ENCODE measurements around the gene STIM1.
"Not testable (repeated sequence)": the region's sequence is repeated elsewhere in the genome, so short reads cannot be mapped to it uniquely, and the experiment has no call there.

The STIM1 gene

DNA sequence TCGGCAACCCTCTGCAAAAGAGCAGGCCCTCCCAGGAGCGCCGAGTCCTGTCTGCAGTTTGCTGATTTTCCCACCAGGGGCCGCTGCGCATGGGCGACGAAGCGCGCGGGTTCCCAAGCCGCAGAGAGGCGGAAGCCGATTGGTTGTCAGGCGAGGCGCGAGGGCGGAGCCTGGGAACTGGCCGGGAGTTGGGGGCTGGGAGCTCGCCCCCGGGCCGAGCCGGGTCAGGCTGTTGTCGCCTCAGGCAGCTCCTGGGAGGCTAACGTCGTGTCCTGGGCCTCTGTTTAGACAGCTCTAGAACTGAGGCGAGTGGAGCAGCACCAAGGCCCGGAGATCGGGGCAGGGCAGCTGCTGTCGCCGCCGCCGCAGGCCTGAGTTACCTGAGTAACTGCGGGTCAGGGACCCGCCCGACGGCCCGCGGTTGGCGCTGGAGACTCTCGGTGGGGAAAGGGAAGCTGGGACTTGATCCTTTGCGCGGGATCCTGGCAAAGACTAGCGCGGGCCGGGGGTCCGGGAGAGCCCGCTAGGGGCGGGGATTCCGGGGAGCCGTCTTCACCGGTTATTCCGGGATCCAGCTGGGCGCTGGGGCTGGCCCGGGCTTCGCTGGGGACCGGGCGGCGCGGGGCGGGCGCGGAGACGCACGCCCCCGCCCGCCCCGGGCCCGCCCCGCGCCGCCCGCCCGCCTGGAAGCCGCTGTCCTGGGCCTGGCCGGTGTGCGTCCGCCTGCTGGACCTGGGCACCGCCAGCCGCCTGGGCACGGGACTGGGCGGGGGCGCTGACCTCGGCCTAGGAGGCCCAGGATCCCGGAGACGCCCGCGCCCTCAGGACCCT is at the start of gene STIM1:
Gene STIM1, plus strand, starts transcription at position 688 of the 831 bp plus-strand sequence. CDS start 607 bp downstream, outside the sequence.
- peak; percentile 95 to 96 for DNase-seq (ENCODE audit: low read depth in 2 of 2)

DNA sequence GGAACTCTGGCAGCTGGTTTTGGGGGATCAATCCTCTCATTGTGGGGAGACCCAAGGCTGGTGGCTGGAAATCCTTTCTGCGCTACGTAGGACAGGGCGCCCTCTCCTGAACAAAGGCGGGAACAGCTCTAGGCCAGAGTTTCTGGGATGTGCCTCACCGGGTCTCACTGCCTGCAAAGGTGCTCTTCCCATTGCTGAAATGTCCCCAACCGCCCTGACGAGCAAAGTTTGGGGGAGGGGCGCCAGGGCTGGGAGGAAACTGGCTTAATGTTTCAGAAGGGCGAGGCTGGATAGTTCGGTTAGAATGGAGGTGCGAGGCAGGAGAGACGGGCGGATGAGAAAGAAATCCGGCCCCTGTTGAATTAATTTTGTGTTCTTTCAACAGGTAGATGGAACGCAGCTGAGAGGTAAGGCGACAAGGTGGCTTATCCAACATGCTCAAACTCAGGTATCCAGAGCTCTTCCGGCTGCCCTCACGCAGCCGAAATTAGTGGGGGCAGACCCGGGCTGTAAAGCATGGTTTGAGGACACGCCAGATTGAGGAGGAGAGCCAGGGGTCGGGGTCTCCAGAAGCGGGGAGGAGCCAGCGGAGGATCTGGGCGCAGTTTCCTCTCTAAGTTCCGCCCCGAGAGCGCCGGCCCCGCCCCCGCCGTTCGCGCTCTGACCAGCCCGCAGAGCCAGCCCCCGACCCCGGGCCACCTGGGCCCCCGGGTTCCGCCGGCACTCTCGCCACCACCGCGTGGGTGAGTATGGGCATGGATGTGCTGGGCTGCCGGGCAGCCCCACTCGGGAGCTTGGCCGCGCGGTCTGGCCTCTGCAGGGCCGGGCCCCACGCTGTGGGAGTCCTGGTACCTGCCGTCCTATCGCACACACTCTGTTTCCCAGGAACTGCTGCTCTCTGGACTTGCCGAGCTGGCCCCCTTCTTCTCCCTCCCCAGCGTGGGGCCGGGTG is 47.3 kb upstream of the STIM1 start, which contains the start of gene PGAP2:
Gene PGAP2, plus strand, starts transcription at position 652 of the 952 bp plus-strand sequence. CDS start 2,700 bp downstream, outside the sequence.
- peak in 1 of 2 donors; percentile 24 for DNase-seq (ENCODE audit: low read depth in 2 of 2)

DNA sequence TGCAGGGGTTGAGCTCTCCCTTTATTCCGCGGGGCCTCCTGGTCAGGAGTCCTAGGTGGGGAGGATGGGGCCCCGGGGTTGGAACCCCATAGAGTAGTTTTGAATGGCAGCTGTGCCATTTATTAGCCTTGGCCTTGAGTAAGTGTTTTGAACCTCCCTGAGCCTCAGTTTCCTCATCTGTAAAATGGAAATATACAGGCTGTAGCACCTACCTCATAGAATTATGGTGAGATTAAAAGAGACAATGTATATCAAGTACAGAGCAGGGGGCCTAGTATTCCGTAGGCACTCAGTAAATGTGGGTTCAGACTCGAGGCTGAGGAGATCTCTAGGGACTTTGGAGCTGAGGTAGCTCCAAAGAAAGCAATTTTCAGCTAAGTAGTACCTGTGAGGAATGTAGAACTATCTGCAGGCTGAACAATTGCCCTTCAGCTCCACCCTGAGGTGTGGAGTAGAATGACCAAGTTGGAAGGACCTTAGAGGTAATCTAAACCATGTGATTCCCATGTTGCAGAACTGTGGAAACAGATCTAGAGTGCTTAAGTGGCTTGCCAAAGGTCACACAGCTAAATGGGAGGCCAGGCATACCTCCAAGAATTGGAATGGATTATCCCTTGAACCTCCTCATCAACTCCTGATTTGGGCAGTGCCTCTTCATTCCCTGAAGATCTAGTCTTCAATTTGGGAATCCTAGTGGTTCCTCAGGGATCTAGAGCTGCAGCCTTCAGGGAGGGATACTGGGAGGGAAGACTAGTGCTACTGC is 46.4 kb upstream of the STIM1 start:
- no peak for DNase-seq (ENCODE audit: low read depth in 2 of 2)

DNA sequence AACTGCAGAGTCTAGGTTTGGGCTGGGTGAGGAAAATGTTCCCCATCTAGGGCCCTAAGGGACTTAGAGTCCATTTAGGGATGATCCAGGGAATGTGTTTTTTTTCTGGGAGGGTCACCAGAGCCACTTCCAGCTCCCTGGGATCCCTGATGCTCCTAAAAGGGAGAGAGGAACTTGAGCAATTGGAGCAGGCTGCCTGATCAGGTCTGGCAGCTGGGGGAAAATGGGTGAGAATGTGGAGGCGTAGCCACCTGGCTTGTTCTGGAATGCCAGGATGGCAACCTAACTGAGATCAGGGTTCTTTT is 45.9 kb upstream of the STIM1 start:
- DNase-seq (ENCODE audit: low read depth in 2 of 2): no peak

DNA sequence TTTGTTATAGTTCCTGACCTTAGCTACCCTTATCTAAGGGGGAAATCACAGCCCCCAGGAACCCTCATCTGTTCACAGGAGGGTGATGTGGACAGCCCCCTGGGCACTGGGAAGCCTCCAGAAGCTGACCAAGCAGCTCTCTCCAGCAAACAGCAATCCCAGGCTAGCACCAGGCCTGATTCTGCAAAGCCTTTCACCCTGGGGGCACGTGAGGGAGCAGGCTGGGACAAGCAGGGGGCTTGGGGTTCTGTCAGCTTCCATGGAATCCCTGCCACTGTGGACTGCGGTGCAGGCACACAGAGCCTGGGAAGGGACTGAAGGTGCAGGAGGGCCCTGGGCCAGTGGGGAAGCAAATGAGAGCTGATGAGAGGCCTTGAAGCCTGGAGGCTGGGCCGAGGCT is 45.0 kb upstream of the STIM1 start:
- DNase-seq (ENCODE audit: low read depth in 2 of 2): no peak

DNA sequence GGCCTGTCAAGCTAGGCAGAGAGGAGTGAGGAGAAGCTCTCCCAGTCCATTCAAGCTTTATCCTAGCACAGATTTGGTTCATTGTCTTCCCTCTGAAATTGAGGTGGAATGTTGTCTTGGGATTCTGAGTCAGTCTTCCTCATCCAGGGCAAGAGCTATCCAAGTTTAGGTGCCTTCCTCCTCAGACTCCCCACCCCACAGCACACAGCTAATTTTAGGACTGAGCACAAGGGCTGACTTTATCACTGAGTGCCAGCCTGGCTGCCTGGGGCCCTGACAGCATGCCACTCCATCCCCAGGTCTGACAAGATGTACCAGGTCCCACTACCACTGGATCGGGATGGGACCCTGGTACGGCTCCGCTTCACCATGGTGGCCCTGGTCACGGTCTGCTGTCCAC is 44.5 kb upstream of the STIM1 start:
- no peak for DNase-seq (ENCODE audit: low read depth in 2 of 2)

DNA sequence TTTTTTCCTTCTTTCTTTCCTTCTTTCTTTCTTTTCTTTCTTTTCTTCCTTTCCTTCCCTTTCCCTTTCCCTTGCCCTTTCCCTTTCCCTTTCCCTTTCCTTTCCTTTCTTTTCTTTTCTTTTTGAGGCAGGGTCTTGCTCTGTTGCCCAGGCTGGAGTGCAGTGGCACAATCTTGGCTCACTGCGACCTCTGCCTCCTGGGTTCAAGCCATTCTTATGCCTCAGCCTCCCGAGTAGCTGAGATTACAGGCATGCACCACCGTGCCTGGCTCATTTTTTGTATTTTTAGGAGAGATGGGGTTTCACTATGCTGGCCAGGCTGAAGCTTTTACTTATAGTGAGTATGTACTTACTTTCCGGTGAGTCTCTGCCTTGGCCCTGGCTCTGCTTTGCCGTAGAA is 40.6 kb upstream of the STIM1 start:
- DNase-seq (ENCODE audit: low read depth in 2 of 2): not testable (repeated sequence)

DNA sequence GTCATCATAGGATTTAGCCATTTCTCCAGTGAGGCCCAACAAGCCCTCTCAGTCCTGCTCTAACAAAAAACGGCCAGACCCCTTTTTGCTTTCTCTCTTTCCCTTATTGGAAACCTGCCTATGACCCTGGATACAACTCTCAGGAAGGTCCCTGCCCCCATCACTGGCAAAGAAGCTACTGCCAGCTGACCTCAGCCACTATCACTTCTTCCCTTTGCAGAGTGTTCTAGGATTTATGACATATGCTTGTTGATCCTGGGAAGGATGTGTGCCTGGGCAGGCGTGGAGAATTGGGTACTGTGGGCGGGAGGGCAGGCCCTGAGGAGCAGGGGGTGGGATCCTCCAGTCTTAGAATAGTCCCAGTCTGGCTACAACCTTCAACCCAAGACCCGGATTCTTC is 39.6 kb upstream of the STIM1 start:
- no peak for DNase-seq (ENCODE audit: low read depth in 2 of 2)

DNA sequence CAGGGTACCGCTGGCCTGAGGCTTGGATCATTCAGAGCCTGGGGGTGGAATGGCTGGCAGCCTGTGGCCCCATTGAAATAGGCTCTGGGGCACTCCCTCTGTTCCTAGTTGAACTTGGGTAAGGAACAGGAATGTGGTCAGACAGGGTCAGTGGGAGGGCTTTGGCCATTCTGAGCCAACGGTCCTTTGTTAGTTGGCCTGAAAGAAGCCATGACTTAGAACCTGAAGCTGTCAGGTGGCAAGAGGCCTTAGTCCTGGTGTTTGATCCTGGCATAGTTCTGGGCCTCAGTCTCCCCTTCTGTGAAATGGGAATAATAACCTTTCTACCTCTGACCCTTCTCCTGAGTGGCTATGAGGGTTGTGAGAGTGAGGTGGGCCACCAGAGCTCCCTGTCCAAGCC is 38.8 kb upstream of the STIM1 start:
- no peak for DNase-seq (ENCODE audit: low read depth in 2 of 2)

DNA sequence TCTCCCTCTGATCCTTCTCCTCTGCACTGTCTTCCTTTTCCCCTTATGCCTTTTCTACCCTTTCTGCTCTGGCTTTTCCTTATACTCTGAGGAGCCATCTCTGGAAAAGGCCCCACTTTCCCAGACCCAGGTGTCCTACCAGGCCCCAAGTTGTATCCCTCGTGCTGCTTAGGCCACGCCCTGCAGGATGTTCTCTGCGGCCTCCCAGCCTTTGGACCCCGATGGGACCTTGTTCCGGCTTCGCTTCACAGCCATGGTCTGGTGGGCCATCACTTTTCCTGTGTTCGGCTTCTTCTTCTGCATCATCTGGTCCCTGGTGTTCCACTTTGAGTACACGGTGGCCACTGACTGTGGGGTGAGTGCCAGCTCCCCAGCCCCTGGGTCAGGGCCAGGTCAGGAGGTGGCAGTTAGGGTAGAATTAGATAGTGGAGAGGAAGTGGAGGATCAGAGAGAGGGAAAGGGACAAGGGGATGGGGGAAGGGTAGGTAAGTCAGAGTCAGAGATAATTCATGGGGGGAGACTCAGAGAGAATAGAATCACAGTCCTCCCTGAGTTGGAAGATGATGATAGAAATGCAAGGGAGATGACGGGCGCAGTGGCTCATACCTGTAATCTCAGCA is 38.2 kb upstream of the STIM1 start:
- DNase-seq (ENCODE audit: low read depth in 2 of 2): no peak

DNA sequence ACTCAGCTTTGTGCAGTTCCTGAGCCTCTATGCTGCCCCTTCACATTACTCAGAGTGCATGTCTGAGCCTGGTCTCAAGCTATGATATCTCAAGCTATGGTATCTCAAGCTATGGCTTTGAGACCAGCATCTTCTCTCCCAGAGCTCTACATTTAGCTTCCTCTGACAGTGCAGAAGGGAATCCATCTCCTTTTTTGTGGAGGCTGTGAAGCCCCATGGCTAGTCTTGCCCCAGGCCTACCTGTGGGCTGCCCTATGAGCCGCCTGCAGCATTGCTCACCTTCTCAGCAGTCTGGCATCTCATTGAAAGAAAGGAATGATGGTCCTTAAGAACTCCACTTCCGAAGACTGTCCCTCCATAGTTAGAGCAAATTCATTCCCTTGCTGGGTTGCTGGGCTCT is 34.5 kb upstream of the STIM1 start:
- DNase-seq (ENCODE audit: low read depth in 2 of 2): no peak

DNA sequence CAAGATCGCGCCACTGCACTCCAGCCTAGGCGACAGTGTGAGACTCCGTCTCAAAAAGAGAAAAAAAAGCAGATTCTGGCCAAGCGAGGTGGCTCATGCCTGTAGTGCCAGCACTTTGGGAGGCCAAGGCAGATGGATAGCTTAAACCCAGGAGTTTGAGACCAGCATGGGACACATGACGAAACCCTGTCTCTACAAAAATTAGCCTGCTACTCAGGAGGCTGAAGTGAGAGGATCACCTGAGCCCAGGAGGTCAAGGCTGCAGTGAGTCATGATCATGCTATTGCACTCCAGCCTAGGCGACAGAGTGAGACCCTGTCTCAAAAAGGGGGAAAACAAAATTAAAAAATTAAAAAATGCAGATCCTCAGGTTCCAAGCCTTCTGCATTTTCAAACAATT is 33.2 kb upstream of the STIM1 start:
- no peak for DNase-seq (ENCODE audit: low read depth in 2 of 2)

DNA sequence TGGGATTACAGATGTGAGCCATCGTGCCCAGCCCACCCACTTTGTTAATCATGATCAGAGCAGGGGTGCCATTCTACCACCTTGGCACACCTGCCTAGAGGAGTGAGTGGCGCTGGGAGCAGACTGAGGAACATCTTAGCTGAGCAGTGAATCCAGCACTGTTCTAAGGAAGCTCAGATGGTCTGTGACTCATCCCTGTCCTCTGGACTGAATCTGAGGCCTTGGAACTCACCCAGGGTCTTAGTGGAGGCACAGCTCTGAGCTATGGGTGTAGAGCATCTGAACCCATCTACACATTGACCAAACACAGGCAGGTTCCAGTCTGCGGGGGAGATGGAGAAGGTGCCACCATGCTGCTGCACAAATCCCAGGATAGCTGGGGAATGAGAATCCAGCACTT is 32.2 kb upstream of the STIM1 start:
- no peak for DNase-seq (ENCODE audit: low read depth in 2 of 2)

DNA sequence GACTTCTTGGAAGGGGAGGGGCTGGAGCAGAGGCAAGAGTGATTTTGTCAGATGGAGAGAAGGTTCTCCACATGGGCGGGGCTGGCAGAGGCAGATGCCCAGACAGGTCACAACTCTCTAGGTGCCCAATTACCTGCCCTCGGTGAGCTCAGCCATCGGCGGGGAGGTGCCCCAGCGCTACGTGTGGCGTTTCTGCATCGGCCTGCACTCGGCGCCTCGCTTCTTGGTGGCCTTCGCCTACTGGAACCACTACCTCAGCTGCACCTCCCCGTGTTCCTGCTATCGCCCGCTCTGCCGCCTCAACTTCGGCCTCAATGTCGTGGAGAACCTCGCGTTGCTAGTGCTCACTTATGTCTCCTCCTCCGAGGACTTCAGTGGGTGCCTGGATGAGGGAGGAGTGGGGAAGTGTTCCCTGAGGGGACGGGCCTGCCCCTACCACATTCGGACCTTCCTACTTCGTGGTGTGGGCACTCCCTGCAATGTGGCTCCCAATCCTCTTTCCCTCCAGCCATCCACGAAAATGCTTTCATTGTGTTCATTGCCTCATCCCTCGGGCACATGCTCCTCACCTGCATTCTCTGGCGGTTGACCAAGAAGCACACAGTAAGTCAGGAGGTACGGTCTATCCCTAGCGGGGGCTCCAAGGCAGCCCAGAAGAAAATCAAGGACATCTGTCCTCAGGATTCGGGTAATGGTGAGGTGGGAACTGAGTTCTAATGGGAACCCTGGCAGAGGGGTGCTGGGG is 31.5 kb upstream of the STIM1 start:
- DNase-seq (ENCODE audit: low read depth in 2 of 2): no peak

DNA sequence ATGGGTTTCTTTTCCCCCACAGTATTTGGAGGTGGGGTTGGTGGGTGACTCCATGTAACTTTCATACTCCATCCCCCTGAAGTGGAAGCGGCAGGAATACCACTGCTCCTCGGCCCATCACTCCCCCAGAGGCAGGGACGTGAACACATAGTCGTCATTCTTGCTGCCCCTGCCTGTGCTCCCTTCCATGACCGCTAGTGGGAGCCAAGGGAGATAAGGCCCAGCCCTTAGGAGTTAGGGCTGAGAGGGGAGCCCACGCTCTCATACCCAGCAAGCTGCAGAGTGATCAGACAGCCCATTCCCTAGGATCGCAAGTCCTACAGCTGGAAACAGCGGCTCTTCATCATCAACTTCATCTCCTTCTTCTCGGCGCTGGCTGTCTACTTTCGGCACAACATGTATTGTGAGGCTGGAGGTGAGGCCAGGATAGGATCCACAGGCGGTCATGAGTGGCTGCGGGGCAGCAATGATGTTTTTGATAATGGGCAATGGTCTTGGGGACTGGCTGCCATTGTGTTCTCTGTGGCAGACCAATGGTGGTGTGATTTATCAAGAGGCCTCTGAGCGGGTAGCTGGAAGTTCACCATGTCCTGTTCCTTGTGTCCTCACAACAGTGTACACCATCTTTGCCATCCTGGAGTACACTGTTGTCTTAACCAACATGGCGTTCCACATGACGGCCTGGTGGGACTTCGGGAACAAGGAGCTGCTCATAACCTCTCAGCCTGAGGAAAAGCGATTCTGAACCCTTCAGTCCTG is 30.6 kb upstream of the STIM1 start:
- DNase-seq (ENCODE audit: low read depth in 2 of 2): peak; percentile 62 to 64

DNA sequence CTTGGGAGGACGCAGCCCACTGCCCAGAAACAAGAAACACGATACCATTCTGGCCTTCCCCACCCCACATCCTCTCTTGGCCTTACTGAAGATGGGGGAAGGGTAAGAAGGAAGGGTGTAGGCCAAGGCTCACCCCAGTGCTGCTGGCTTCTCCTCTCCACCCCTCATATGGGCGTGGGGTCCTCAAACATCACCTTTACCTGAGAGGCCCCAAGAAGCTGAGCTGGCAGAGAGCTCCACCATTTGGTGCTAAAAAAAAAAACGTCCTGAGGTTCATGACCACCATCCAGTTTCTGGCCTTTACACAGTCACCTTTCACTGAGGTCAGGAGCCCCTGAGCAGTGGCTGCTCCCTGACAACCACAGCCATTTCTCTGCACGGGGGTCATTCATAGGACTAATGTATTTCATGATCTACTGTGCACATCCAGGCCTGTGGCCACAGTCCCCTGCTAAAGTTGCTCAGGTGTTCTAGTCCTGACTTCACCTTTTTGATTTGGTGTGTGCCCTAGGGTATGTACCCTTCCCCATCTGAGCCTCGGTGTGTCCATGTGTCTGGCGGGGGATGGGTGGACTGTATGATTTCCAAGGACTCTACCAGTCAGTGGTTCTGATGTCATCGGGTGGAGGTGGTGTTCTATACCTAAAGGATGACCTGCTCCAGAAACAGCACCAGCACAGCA is 29.9 kb upstream of the STIM1 start:
- no peak for DNase-seq (ENCODE audit: low read depth in 2 of 2)

DNA sequence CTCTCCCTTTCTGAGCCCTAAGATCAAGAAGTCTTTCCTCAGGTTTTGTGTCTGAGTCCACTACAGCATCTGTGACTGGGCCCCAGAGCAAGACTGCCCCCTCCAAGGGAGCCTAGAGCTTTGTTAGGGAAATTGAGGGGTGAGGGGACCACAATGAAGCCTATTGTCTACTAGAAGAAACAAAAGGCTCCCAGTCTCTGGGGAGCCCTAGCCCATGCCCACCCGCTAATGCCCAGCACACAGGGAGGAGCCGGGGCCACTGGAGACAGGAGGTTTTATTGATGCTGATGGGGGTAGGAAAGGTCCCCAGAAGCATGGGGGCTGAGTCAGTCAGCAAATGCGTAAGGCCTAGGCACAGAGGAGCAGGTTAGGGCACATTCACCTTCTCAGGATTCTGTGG is 28.7 kb upstream of the STIM1 start:
- DNase-seq (ENCODE audit: low read depth in 2 of 2): no peak

DNA sequence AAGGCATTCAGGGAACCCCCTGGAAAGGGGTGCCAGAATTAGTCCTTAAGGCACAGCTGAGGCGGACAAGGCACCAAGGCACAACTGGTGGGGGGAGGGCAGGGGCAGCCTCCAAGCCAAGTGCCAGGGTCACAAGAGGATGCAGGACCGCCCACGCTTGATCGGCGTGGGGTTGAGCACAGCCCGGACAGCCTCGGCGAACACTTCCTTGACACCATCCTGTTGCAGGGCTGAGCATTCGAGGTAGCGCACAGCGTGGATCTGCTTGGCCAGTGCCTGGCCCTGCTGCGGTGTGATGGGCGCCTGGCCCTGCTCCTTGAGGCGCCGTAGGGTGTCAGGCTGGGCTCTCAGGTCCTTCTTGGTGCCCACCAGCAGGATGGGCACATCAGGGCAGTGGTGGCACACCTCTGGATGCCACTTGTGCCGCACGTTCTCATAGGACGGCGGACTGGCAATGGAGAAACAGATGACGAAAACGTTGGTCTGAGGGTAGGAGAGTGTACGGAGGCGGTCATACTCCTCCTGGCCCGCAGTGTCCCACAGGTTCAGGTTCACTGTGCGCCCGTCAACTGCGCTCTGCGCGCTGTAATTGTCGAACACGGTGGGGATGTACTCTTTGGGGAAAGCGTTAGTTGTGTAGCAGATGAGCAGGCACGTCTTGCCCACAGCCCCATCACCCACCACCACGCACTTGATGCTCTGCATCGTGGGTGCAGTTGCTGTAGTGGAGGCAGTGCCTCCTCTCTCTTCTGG is 27.9 kb upstream of the STIM1 start:
- no peak for DNase-seq (ENCODE audit: low read depth in 2 of 2)

DNA sequence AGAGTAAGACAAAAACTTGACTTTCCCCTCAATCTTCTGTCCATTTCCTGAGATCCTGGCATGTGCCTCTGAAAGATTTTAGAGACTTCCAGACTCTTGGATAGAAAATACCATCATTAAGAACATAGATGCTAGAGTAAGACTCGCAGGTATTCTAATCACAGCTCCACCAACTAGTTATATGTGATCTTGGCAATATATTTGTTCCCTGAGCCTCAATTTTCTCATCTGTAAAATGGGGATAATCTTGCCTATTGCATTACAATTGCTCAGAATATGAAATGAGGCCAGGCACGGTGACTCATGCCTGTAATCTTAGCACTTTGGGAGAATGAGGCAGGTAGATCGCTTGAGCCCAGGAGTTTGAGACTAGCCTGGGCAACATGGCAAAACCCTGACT is 25.4 kb upstream of the STIM1 start:
- no peak for DNase-seq (ENCODE audit: low read depth in 2 of 2)
